ENCODE data around the gene KRTAP13-4. TPM values are rescaled to one million over a fixed set of nuclear protein-coding genes. Genes with fewer than 3 reads are reported as not detected.

KRTAP13-4 gene
- total and polyA plus RNA-seq, 2 of the 8 experiments (the other 6 are each of a cell fraction or from before 2014, with no cell fraction given): 1.2 TPM; not detected in 1

- no peak overlapping the region for H4K5ac ChIP-seq (ENCODE audit: insufficient read length, low read depth, low read length)
- no peak overlapping the region for H2BK5ac ChIP-seq (ENCODE audit: low read depth, low read length)
- H2AFZ ChIP-seq (ENCODE audit: low read length): no peak overlapping the region
- FAIRE-seq (no peak), DNase-seq (ENCODE audit: low read depth in 1 of 2, low spot score in 2 of 2) (no peak)
- H3K4me2 ChIP-seq (ENCODE audit: insufficient read depth in 1 of 2, low read depth in 2 of 2, low read length in 2 of 2): no peak overlapping the region
- H3K27me3 ChIP-seq (replicated peaks in 1 of 4; ENCODE audit: control insufficient read depth in 3 of 4, extremely low read depth in 1 of 4, insufficient read depth in 3 of 4, low read length in 3 of 4): no peaks in the 10 kb centered on the region
- H4K8ac ChIP-seq (ENCODE audit: extremely low read depth, insufficient read depth, low read length): no peak overlapping the region
- ChIA-PET CTCF (ENCODE audit: partially characterized antibody) (interaction anchor here (0.8 to 1.1 kb wide), 4 partner anchors 12 to 123 kb away, joined by 3 read pairs; no protein-coding TSS in a partner anchor), POLR2A (ENCODE audit: partially characterized antibody) (no interaction called here)
- no peak overlapping the region for H3K23ac ChIP-seq (ENCODE audit: insufficient read length)
- H3K4me1 ChIP-seq (replicated peaks in 1 of 4; ENCODE audit: control insufficient read depth in 3 of 4, insufficient read depth in 4 of 4, low read length in 3 of 4): no peaks in the 10 kb centered on the region
- no peak overlapping the region for H3K27ac ChIP-seq (ENCODE audit: low read depth, low read length)
- no peaks in the 10 kb centered on the region; a peak in 1 of 4 replicates for H3K9me3 ChIP-seq (ENCODE audit: insufficient read depth in 2 of 2, low read depth in 1 of 2, low read length in 1 of 2)
- no peak overlapping the region for H2BK20ac ChIP-seq (ENCODE audit: low read length)
- no peak overlapping the region for H4K91ac ChIP-seq (replicated peaks; ENCODE audit: insufficient read length, low read length)
- no peak overlapping the region for H3K56ac ChIP-seq (replicated peaks; ENCODE audit: insufficient read length, low read depth, low read length)
- H3K4ac ChIP-seq (replicated peaks; ENCODE audit: insufficient read length, low read depth, low read length): no peak overlapping the region
- no peak overlapping the region for H3K18ac ChIP-seq (ENCODE audit: extremely low read depth, low read length)
- H4K20me1 ChIP-seq (replicated peaks in 1 of 2; ENCODE audit: control insufficient read depth in 1 of 2, insufficient read depth in 2 of 2, low read length in 2 of 2): no peaks in the 10 kb centered on the region
- H3K79me1 ChIP-seq (ENCODE audit: low read depth, low read length): no peaks in the 10 kb centered on the region
- H3K9ac ChIP-seq (replicated peaks in 1 of 4; ENCODE audit: extremely low read depth in 1 of 4, low read depth in 3 of 4, low read length in 3 of 4): no peak overlapping the region
- H3K4me3 ChIP-seq (ENCODE audit: extremely low read depth in 1 of 4, insufficient read depth in 2 of 4, low read depth in 3 of 4, low read length in 4 of 4): no peak overlapping the region
- H3K14ac ChIP-seq (ENCODE audit: insufficient read length): no peak overlapping the region
- no peak overlapping the region for H2BK12ac ChIP-seq (ENCODE audit: low read depth, low read length)
- no peak overlapping the region for H2BK120ac ChIP-seq (replicated peaks; ENCODE audit: low read depth, low read length)
- H3K23me2 ChIP-seq (ENCODE audit: low read depth, low read length): no peaks in the 10 kb centered on the region
- no peak overlapping the region for H2AK5ac ChIP-seq (ENCODE audit: low read depth, low read length)
- no peaks in the 10 kb centered on the region for H3K79me2 ChIP-seq (ENCODE audit: control insufficient read depth in 1 of 2, insufficient read depth in 2 of 2, low read length in 2 of 2)
- no peak overlapping the region for H2BK15ac ChIP-seq (ENCODE audit: low read length)
- 92% methylated on average over 2 of the region's 2 CpGs; no CpG with 5 or more reads in 1 of the 2 experiments for WGBS, 2 experiments (ENCODE audit: extremely low coverage in 1 of 2, insufficient coverage in 1 of 2, insufficient read length in 1 of 2, insufficient replicate concordance in 2 of 2, low coverage in 1 of 2, low lambda C conversion rate in 2 of 2, missing lambda C conversion rate in 1 of 2)
- no peaks in the 10 kb centered on the region for H3K36me3 ChIP-seq (ENCODE audit: control insufficient read depth in 2 of 4, insufficient read depth in 4 of 4, low read length in 3 of 4)
- TF ChIP-seq, protein P1, sequence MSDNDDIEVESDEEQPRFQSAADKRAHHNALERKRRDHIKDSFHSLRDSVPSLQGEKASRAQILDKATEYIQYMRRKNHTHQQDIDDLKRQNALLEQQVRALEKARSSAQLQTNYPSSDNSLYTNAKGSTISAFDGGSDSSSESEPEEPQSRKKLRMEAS (IDR thresholded peaks at IDR 0.05): no peak
- TF ChIP-seq CREB1 (IDR thresholded peaks at IDR 0.05) (no peak), E2F6 (IDR thresholded peaks at IDR 0.05) (no peak), YY1 (IDR thresholded peaks at IDR 0.05; ENCODE audit: low read depth, low read length) (no peak), CBX5 (IDR thresholded peaks at IDR 0.05; ENCODE audit: low read depth, low read length) (no peak), SP2 (IDR thresholded peaks at IDR 0.05; ENCODE audit: low read length) (no peak), JUN (IDR thresholded peaks at IDR 0.05; ENCODE audit: low read depth, low read length) (no peak), NRF1 (IDR thresholded peaks at IDR 0.05; ENCODE audit: low read depth, low read length) (no peak), KDM4A (IDR thresholded peaks at IDR 0.05; ENCODE audit: low read depth, low read length, severe bottlenecking) (no peak), EZH2 (IDR thresholded peaks at IDR 0.05; ENCODE audit: low read depth, low read length, severe bottlenecking) (no peak), HDAC2 (IDR thresholded peaks at IDR 0.05; ENCODE audit: borderline replicate concordance in 1 of 2, low read depth in 2 of 2, low read length in 2 of 2) (no peak), SUZ12 (IDR thresholded peaks at IDR 0.05; ENCODE audit: low read length) (no peak), GABPA (IDR thresholded peaks at IDR 0.05; ENCODE audit: borderline replicate concordance, insufficient read depth, low read length) (no peak), SP1 (IDR thresholded peaks at IDR 0.05; ENCODE audit: low read depth, low read length) (no peak)
These were observed 38.5 kb upstream of the KRTAP13-4 start for GRCh38 chr21:30391492-30392025.

Measured in H1 (cell line).